Measurements from ENCODE around the gene ZNF91. TPM values are rescaled to one million over a fixed set of nuclear protein-coding genes. Genes with fewer than 3 reads are reported as not detected.

ZNF91 gene
- 16.1 TPM for polyA plus RNA-seq (2013)

GRCh38 chr19:23395041-23395721 lies at the start of gene ZNF91:
Gene ZNF91, minus strand, starts transcription at chr19:23395471. Its CDS starts 117 bp downstream, at chr19:23395354.
- Histone ChIP-seq H3K36me3 (ENCODE audit: control insufficient read depth in 4 of 4, insufficient read depth in 4 of 4, low read length in 3 of 4) (peaks cover 3 to 21% (median 13%) of the 10 kb centered on the region in 4 experiments), H3K27me3 (replicated peaks in 2 of 5; ENCODE audit: control insufficient read depth in 4 of 5, insufficient read depth in 5 of 5, low read length in 4 of 5) (no peaks in the 10 kb centered on the region), H3K4me3 (ENCODE audit: control insufficient read depth in 1 of 7, extremely low read depth in 1 of 7, insufficient read depth in 4 of 7, low read depth in 2 of 7, low read length in 6 of 7) (peak within 1 kb of the TSS; percentile 79 to 98 (median 96)), H3K9me3 (ENCODE audit: control extremely low read depth in 1 of 5, control insufficient read depth in 4 of 5, insufficient read depth in 2 of 5, low read depth in 1 of 5, low read length in 4 of 5) (peaks cover 1 to 20% (median 10%) of the 10 kb centered on the region in 5 experiments), H3K27ac (ENCODE audit: insufficient read depth in 1 of 2, low read depth in 1 of 2, low read length in 2 of 2, poor library complexity in 1 of 2, severe bottlenecking in 2 of 2) (peak within 1 kb of the TSS; percentile 97 to 99), H3K4me1 (ENCODE audit: control extremely low read depth in 1 of 4, control insufficient read depth in 4 of 4, insufficient read depth in 4 of 4, low read length in 3 of 4) (peaks cover 0 to 17% (median 4%) of the 10 kb centered on the region in 4 experiments)
- ChIA-PET CTCF (interaction anchor here (0.5 to 1.5 kb wide), 3 partner anchors 16 to 762 kb away, joined by 3 read pairs; partner anchors contain the start of gene ZNF724), POLR2A (interaction anchor here (0.6 to 1.4 kb wide), 4 partner anchors 292 to 1340 kb away, joined by 3 to 4 read pairs (median 3); partner anchors contain the start of genes ZNF492, ZNF675 and ZNF681)
- DNase-seq = peak; percentile 95 to 98 (median 97)
- whole genome bisulfite sequencing (ENCODE audit: insufficient coverage) = 0% methylated on average over 28 of the region's 32 CpGs

GRCh38 chr19:23440791-23441190 lies 45.5 kb upstream of the ZNF91 start:
- H3K27me3 ChIP-seq (replicated peaks in 2 of 5; ENCODE audit: control insufficient read depth in 4 of 5, insufficient read depth in 5 of 5, low read length in 4 of 5) = no peaks in the 10 kb centered on the region
- DNase-seq = peak in 2 of 3 donors; percentile 15 to 22
- no peaks in the 10 kb centered on the region for H3K4me1 ChIP-seq (ENCODE audit: control extremely low read depth in 1 of 4, control insufficient read depth in 4 of 4, insufficient read depth in 4 of 4, low read length in 3 of 4)
- ChIA-PET CTCF (interaction anchor here (0.8 kb wide), 1 partner anchor 426 kb away, joined by 3 read pairs; no protein-coding TSS in a partner anchor), POLR2A (no interaction called here)
- WGBS (ENCODE audit: insufficient coverage) = 76% methylated on average over 5 of the region's 9 CpGs
- peaks cover 3 to 21% (median 9%) of the 10 kb centered on the region in 5 experiments for H3K9me3 ChIP-seq (ENCODE audit: control extremely low read depth in 1 of 5, control insufficient read depth in 4 of 5, insufficient read depth in 2 of 5, low read depth in 1 of 5, low read length in 4 of 5)
- no peak overlapping the region for H3K4me3 ChIP-seq (ENCODE audit: control insufficient read depth in 1 of 7, extremely low read depth in 1 of 7, insufficient read depth in 4 of 7, low read depth in 2 of 7, low read length in 6 of 7)
- no peaks in the 10 kb centered on the region for H3K36me3 ChIP-seq (ENCODE audit: control insufficient read depth in 4 of 4, insufficient read depth in 4 of 4, low read length in 3 of 4)
- H3K27ac ChIP-seq (ENCODE audit: insufficient read depth in 1 of 2, low read depth in 1 of 2, low read length in 2 of 2, poor library complexity in 1 of 2, severe bottlenecking in 2 of 2) = no peak overlapping the region

DNA sequence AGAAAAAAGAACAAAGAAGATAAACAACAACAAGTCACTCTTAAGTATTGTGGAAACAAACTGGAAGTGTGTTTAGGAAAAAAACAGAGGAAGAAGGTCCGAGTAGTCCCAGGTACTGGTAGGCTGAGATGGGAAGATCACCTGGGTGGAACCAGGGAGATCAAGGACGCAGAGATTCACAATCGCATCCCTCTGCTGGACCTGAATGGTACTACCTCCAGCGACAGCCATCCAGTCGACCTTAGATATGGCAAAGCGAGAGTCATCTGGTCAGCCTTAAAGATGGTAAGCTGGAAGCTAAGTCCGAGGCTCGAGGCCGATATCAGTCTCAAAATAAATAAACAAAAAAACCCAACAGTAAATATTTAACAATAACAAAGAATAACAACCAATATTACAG lies 44.9 kb upstream of the ZNF91 start:
- WGBS (ENCODE audit: insufficient coverage) = 98% methylated on average over 5 of the region's 9 CpGs

GRCh38 chr19:23439623-23440022 lies 44.4 kb upstream of the ZNF91 start:
- DNase-seq = peak in 1 of 3 donors; percentile 2
- CTCF ChIA-PET = no interaction called here

More for the DNA sequence above, 44.9 kb upstream of the ZNF91 start:
- H3K27me3 ChIP-seq (replicated peaks in 2 of 5; ENCODE audit: control insufficient read depth in 4 of 5, insufficient read depth in 5 of 5, low read length in 4 of 5) = no peaks in the 10 kb centered on the region
- H3K4me1 ChIP-seq (ENCODE audit: control extremely low read depth in 1 of 4, control insufficient read depth in 4 of 4, insufficient read depth in 4 of 4, low read length in 3 of 4) = no peaks in the 10 kb centered on the region
- H3K9me3 ChIP-seq (ENCODE audit: control extremely low read depth in 1 of 5, control insufficient read depth in 4 of 5, insufficient read depth in 2 of 5, low read depth in 1 of 5, low read length in 4 of 5) = peaks cover 3 to 21% (median 9%) of the 10 kb centered on the region in 5 experiments
- ChIA-PET CTCF (interaction anchor here (0.8 kb wide), 1 partner anchor 426 kb away, joined by 3 read pairs; no protein-coding TSS in a partner anchor), POLR2A (no interaction called here)
- DNase-seq = peak in 2 of 3 donors; percentile 9 to 10
- H3K36me3 ChIP-seq (ENCODE audit: control insufficient read depth in 4 of 4, insufficient read depth in 4 of 4, low read length in 3 of 4) = no peaks in the 10 kb centered on the region
- no peak overlapping the region for H3K27ac ChIP-seq (ENCODE audit: insufficient read depth in 1 of 2, low read depth in 1 of 2, low read length in 2 of 2, poor library complexity in 1 of 2, severe bottlenecking in 2 of 2)
- no peak overlapping the region for H3K4me3 ChIP-seq (ENCODE audit: control insufficient read depth in 1 of 7, extremely low read depth in 1 of 7, insufficient read depth in 4 of 7, low read depth in 2 of 7, low read length in 6 of 7)

GRCh38 chr19:23437901-23438300 lies 42.6 kb upstream of the ZNF91 start:
- no peak overlapping the region for H3K4me3 ChIP-seq (ENCODE audit: control insufficient read depth in 1 of 7, extremely low read depth in 1 of 7, insufficient read depth in 4 of 7, low read depth in 2 of 7, low read length in 6 of 7)
- DNase-seq = peak in 1 of 3 donors; percentile 1
- ChIA-PET CTCF (no interaction called here), POLR2A (no interaction called here)
- H3K27ac ChIP-seq (ENCODE audit: insufficient read depth in 1 of 2, low read depth in 1 of 2, low read length in 2 of 2, poor library complexity in 1 of 2, severe bottlenecking in 2 of 2) = no peak overlapping the region
- no peaks in the 10 kb centered on the region for H3K27me3 ChIP-seq (replicated peaks in 2 of 5; ENCODE audit: control insufficient read depth in 4 of 5, insufficient read depth in 5 of 5, low read length in 4 of 5)
- no peaks in the 10 kb centered on the region for H3K4me1 ChIP-seq (ENCODE audit: control extremely low read depth in 1 of 4, control insufficient read depth in 4 of 4, insufficient read depth in 4 of 4, low read length in 3 of 4)
- 92% methylated on average over 1 of the region's 4 CpGs for WGBS (ENCODE audit: insufficient coverage)
- peaks cover 3 to 21% (median 9%) of the 10 kb centered on the region in 5 experiments for H3K9me3 ChIP-seq (ENCODE audit: control extremely low read depth in 1 of 5, control insufficient read depth in 4 of 5, insufficient read depth in 2 of 5, low read depth in 1 of 5, low read length in 4 of 5)
- no peaks in the 10 kb centered on the region for H3K36me3 ChIP-seq (ENCODE audit: control insufficient read depth in 4 of 4, insufficient read depth in 4 of 4, low read length in 3 of 4)

More at GRCh38 chr19:23439623-23440022, 44.4 kb upstream of the ZNF91 start:
- no peaks in the 10 kb centered on the region for H3K27me3 ChIP-seq (replicated peaks in 2 of 5; ENCODE audit: control insufficient read depth in 4 of 5, insufficient read depth in 5 of 5, low read length in 4 of 5)
- POLR2A ChIA-PET = no interaction called here
- H3K27ac ChIP-seq (ENCODE audit: insufficient read depth in 1 of 2, low read depth in 1 of 2, low read length in 2 of 2, poor library complexity in 1 of 2, severe bottlenecking in 2 of 2) = no peak overlapping the region
- H3K4me3 ChIP-seq (ENCODE audit: control insufficient read depth in 1 of 7, extremely low read depth in 1 of 7, insufficient read depth in 4 of 7, low read depth in 2 of 7, low read length in 6 of 7) = no peak overlapping the region
- H3K9me3 ChIP-seq (ENCODE audit: control extremely low read depth in 1 of 5, control insufficient read depth in 4 of 5, insufficient read depth in 2 of 5, low read depth in 1 of 5, low read length in 4 of 5) = peaks cover 3 to 21% (median 9%) of the 10 kb centered on the region in 5 experiments
- H3K4me1 ChIP-seq (ENCODE audit: control extremely low read depth in 1 of 4, control insufficient read depth in 4 of 4, insufficient read depth in 4 of 4, low read length in 3 of 4) = no peaks in the 10 kb centered on the region
- H3K36me3 ChIP-seq (ENCODE audit: control insufficient read depth in 4 of 4, insufficient read depth in 4 of 4, low read length in 3 of 4) = no peaks in the 10 kb centered on the region
- WGBS (ENCODE audit: insufficient coverage) = 95% methylated on average over 6 of the region's 8 CpGs

DNA sequence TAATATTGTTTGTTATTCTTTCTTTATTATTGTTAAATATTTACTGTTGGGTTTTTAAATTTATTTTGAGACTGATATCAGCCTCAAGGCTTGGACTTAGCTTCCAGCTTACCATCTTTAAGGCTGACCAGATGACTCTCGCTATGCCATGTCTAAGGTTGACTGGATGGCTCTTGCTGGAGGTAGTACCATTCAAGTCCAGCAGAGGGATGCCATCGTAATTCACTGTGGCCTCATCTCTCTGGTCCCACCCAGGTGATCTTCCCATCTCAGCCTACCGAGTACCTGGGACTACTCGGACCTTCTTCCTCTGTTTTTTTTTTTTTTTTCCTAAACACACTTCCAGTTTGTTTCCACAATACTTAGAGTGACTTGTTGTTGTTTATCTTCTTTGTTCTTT lies 41.7 kb upstream of the ZNF91 start:
- ChIA-PET CTCF (no interaction called here), POLR2A (no interaction called here)
- H3K4me1 ChIP-seq (ENCODE audit: control extremely low read depth in 1 of 4, control insufficient read depth in 4 of 4, insufficient read depth in 4 of 4, low read length in 3 of 4) = no peaks in the 10 kb centered on the region
- WGBS (ENCODE audit: insufficient coverage) = 88% methylated on average over 2 of the region's 4 CpGs
- no peaks in the 10 kb centered on the region for H3K36me3 ChIP-seq (ENCODE audit: control insufficient read depth in 4 of 4, insufficient read depth in 4 of 4, low read length in 3 of 4)
- H3K4me3 ChIP-seq (ENCODE audit: control insufficient read depth in 1 of 7, extremely low read depth in 1 of 7, insufficient read depth in 4 of 7, low read depth in 2 of 7, low read length in 6 of 7) = no peak overlapping the region
- peak in 2 of 3 donors; percentile 28 for DNase-seq
- no peaks in the 10 kb centered on the region for H3K27me3 ChIP-seq (replicated peaks in 2 of 5; ENCODE audit: control insufficient read depth in 4 of 5, insufficient read depth in 5 of 5, low read length in 4 of 5)
- H3K9me3 ChIP-seq (ENCODE audit: control extremely low read depth in 1 of 5, control insufficient read depth in 4 of 5, insufficient read depth in 2 of 5, low read depth in 1 of 5, low read length in 4 of 5) = peaks cover 3 to 21% (median 9%) of the 10 kb centered on the region in 5 experiments
- no peak overlapping the region for H3K27ac ChIP-seq (ENCODE audit: insufficient read depth in 1 of 2, low read depth in 1 of 2, low read length in 2 of 2, poor library complexity in 1 of 2, severe bottlenecking in 2 of 2)

DNA sequence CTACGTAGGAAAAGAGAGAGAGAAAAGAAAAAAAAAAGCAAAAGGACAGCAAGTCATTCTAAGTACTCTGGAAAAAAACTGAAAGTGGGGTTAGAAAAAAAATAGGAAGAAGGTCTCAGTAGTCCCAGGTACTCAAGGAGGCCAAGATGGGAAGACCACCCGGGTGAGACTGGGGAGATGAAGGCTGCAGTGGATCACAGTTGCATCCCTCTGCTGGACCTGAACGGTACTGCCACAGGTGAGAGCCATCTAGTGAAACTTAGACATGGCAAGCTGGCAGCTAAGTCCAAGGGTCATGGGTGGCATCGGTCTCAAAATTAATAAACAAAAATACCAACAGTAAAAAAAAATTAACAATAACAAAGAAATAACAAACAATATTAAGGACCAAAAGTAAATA lies 41.0 kb upstream of the ZNF91 start:
- H3K4me1 ChIP-seq (ENCODE audit: control extremely low read depth in 1 of 4, control insufficient read depth in 4 of 4, insufficient read depth in 4 of 4, low read length in 3 of 4) = no peaks in the 10 kb centered on the region
- H3K4me3 ChIP-seq (ENCODE audit: control insufficient read depth in 1 of 7, extremely low read depth in 1 of 7, insufficient read depth in 4 of 7, low read depth in 2 of 7, low read length in 6 of 7) = no peak overlapping the region
- no peaks in the 10 kb centered on the region for H3K36me3 ChIP-seq (ENCODE audit: control insufficient read depth in 4 of 4, insufficient read depth in 4 of 4, low read length in 3 of 4)
- H3K9me3 ChIP-seq (ENCODE audit: control extremely low read depth in 1 of 5, control insufficient read depth in 4 of 5, insufficient read depth in 2 of 5, low read depth in 1 of 5, low read length in 4 of 5) = peaks cover 3 to 21% (median 9%) of the 10 kb centered on the region in 5 experiments
- ChIA-PET CTCF (no interaction called here), POLR2A (no interaction called here)
- DNase-seq = peak in 2 of 3 donors; percentile 9 to 10
- H3K27ac ChIP-seq (ENCODE audit: insufficient read depth in 1 of 2, low read depth in 1 of 2, low read length in 2 of 2, poor library complexity in 1 of 2, severe bottlenecking in 2 of 2) = no peak overlapping the region
- 83% methylated on average over 2 of the region's 4 CpGs for WGBS (ENCODE audit: insufficient coverage)
- no peaks in the 10 kb centered on the region for H3K27me3 ChIP-seq (replicated peaks in 2 of 5; ENCODE audit: control insufficient read depth in 4 of 5, insufficient read depth in 5 of 5, low read length in 4 of 5)

Data from common myeloid progenitor, CD34-positive (primary cell).